Parathyroid adenoma (tissue), 2 donors: ENCODE results near the gene TULP4.
"Not testable (repeated sequence)": the region's sequence is repeated elsewhere in the genome, so short reads cannot be mapped to it uniquely, and the experiment has no call there.

Experiments
- H2AFZ ChIP-seq: fragments of 300-600 bp; sonication (generic); one replicate; pipeline ENCODE4 v1.7.0; 2017; ENCODE audit warnings: antibody characterized with exemption, mild to moderate bottlenecking
- H3K27ac ChIP-seq: fragments of 300-600 bp; sonication (generic); one replicate; pipeline ENCODE4 v1.7.0; 2017
- H3K27me3 ChIP-seq: fragments of 300-600 bp; sonication (generic); one replicate; pipeline ENCODE4 v1.7.0; 2017; ENCODE audit warnings: low read length; ENCODE audit not compliant: control insufficient read depth, insufficient read depth
- H3K36me3 ChIP-seq: fragments of 300-600 bp; sonication (generic); one replicate; pipeline ENCODE4 v1.7.0; 2017; ENCODE audit warnings: low read length; ENCODE audit not compliant: control insufficient read depth, insufficient read depth
- H3K4me1 ChIP-seq: fragments of 300-600 bp; sonication (generic); one replicate; pipeline ENCODE4 v1.7.0; 2017; ENCODE audit warnings: control low read depth
- H3K4me2 ChIP-seq: fragments of 300-600 bp; sonication (generic); one replicate; pipeline ENCODE4 v1.7.0; 2017; ENCODE audit warnings: low read length
- H3K4me3 ChIP-seq: fragments of 300-600 bp; sonication (generic); one replicate; pipeline ENCODE4 v1.7.0; 2017; ENCODE audit warnings: low read depth, low read length
- H3K79me2 ChIP-seq: fragments of 300-600 bp; sonication (generic); one replicate; pipeline ENCODE4 v1.7.0; 2017; ENCODE audit warnings: control low read depth
- H3K9ac ChIP-seq: fragments of 300-600 bp; sonication (generic); one replicate; pipeline ENCODE4 v1.7.0; 2017; ENCODE audit warnings: mild to moderate bottlenecking
- H3K9me3 ChIP-seq: fragments of 300-600 bp; sonication (generic); one replicate; pipeline ENCODE4 v1.7.0; 2017; ENCODE audit warnings: low read length; ENCODE audit not compliant: control insufficient read depth
- TF ChIP-seq, protein P1 (sequence below): fragments of 300-600 bp; sonication (generic); IDR thresholded peaks from one replicate; pipeline ENCODE4 v1.7.0; 2017; ENCODE audit warnings: antibody characterized with exemption, mild to moderate bottlenecking
- donor health status: primary hyperparathyroidism.

The TULP4 gene

DNA sequence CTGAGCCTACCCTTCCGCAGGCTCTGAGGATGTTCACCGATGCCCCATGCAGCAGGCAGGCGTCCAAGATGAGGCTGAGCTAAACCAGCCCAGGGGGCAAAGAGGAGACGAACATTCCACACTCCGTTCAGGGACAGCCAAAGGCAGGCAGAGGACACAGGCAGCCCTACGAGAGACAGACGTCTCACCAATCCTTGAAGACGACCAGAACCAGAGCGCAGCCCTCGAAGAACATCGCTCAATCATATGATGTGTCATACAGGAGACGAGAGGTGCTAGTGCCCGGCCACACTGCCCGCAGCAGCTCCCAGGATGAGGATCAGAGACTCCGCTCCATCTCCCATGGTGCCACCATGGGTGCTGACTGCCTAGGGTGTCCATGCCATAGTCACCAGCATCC, 212.0 kb downstream of the TULP4 start:
- no peaks in the 10 kb centered on the region for H3K36me3 ChIP-seq
- no peaks in the 10 kb centered on the region for H3K4me1 ChIP-seq
- H3K4me3 ChIP-seq, result no peak overlapping the region
- no peak overlapping the region for H3K27ac ChIP-seq
- no peak overlapping the region for H3K4me2 ChIP-seq
- H3K79me2 ChIP-seq, result no peaks in the 10 kb centered on the region
- H2AFZ ChIP-seq, result no peak overlapping the region
- H3K9ac ChIP-seq, result no peak overlapping the region
- H3K27me3 ChIP-seq, result no peaks in the 10 kb centered on the region
- TF ChIP-seq, protein P1, sequence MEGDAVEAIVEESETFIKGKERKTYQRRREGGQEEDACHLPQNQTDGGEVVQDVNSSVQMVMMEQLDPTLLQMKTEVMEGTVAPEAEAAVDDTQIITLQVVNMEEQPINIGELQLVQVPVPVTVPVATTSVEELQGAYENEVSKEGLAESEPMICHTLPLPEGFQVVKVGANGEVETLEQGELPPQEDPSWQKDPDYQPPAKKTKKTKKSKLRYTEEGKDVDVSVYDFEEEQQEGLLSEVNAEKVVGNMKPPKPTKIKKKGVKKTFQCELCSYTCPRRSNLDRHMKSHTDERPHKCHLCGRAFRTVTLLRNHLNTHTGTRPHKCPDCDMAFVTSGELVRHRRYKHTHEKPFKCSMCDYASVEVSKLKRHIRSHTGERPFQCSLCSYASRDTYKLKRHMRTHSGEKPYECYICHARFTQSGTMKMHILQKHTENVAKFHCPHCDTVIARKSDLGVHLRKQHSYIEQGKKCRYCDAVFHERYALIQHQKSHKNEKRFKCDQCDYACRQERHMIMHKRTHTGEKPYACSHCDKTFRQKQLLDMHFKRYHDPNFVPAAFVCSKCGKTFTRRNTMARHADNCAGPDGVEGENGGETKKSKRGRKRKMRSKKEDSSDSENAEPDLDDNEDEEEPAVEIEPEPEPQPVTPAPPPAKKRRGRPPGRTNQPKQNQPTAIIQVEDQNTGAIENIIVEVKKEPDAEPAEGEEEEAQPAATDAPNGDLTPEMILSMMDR, result no peak
- no peaks in the 10 kb centered on the region for H3K9me3 ChIP-seq

DNA sequence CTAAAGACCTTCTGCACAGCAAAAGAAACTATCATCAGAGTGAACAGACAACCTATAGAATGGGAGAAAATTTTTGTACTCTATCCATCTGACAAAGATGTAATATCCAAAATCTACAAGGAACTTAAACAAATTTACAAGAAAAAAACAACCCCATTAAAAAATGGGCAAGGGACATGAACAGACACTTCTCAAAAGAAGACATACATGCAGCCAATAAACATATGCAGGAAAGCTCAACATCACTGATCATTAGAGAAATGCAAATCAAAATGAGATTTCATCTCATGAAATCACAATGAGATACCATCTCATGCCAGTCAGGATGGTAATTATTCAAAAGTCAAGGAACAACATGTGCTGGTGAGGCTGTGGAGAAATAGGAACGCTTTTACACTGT, 215.6 kb downstream of the TULP4 start:
- H3K9me3 ChIP-seq, H3K4me3 ChIP-seq, H3K4me1 ChIP-seq, H3K9ac ChIP-seq, H3K4me2 ChIP-seq, H3K27ac ChIP-seq, H3K79me2 ChIP-seq, H3K36me3 ChIP-seq, H3K27me3 ChIP-seq, H2AFZ ChIP-seq: not testable (repeated sequence)

DNA sequence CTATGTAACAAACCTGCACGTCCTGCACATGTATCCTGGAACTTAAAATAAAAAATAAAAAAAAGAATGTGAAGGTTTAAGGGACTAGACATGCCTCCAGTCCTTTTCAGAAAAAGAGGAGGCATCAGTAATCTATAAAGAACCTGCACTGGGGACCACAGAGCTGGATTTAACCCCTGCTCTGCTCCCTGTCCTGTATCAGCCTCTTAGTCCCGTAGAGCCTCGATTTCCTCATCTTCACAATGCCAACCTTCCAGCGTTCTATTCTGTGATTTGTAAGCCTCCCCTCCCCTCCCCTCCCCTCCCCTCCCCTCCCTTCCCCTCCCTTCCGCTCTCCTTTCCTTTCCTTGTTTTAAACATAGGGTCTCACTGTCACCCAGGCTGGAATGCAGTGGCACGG, 216.6 kb downstream of the TULP4 start:
- Histone ChIP-seq H3K27me3 (no peaks in the 10 kb centered on the region), H3K9ac (no peak overlapping the region), H3K4me2 (no peak overlapping the region), H2AFZ (no peak overlapping the region), H3K9me3 (no peaks in the 10 kb centered on the region), H3K79me2 (no peaks in the 10 kb centered on the region), H3K4me3 (no peak overlapping the region), H3K27ac (no peak overlapping the region), H3K36me3 (no peaks in the 10 kb centered on the region), H3K4me1 (no peaks in the 10 kb centered on the region)
- TF ChIP-seq, protein P1, result no peak

DNA sequence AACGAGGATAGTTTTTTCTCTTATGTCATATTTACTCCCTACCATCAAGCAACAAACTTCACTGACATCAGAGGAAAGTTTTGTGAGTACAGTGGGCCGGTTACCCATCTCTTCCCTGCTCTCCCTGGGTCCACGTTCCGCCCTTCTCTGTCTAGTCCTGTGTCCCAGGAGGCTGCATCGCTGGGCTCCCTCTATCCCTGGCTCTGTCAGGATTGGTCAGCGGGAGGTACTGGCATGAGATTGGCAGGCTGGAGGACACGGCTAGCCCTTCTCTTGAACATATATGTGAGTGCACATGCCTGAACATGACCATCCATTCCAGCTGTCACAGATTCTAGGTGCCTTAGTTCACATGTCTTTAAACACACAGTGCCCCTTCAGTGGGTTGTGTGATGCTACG, 217.4 kb downstream of the TULP4 start:
- Histone ChIP-seq H3K27ac (no peak overlapping the region), H2AFZ (no peak overlapping the region), H3K9ac (no peak overlapping the region), H3K4me2 (no peak overlapping the region), H3K9me3 (no peaks in the 10 kb centered on the region), H3K36me3 (no peaks in the 10 kb centered on the region), H3K27me3 (no peaks in the 10 kb centered on the region), H3K79me2 (peaks cover 3% of the 10 kb centered on the region), H3K4me1 (no peaks in the 10 kb centered on the region), H3K4me3 (no peak overlapping the region)
- TF ChIP-seq, protein P1, result no peak

DNA sequence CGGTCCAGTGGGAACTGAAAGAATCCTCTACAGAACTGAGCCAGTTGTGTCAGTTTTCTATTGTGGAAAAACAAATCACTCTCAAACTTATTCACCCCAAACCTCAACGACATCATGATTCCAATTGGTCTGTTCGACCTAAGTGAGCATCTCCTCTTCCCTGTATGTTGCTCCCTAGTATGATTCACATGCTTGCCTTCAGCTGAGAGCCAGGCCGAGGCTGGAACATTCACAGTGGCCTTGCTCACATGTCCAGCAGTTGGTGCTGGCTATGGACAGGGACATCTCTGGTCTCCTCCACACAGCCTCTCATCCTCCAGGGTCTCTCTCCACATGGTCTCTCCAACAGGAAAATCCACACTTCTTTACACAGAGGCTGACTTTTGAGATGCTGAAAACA, 219.3 kb downstream of the TULP4 start:
- no peak overlapping the region for H3K4me3 ChIP-seq
- no peak overlapping the region for H3K4me2 ChIP-seq
- H3K27me3 ChIP-seq, result no peaks in the 10 kb centered on the region
- H3K9me3 ChIP-seq, result no peaks in the 10 kb centered on the region
- H3K9ac ChIP-seq, result no peak overlapping the region
- H3K36me3 ChIP-seq, result no peaks in the 10 kb centered on the region
- no peak overlapping the region for H2AFZ ChIP-seq
- H3K27ac ChIP-seq, result no peak overlapping the region
- H3K4me1 ChIP-seq, result peaks cover 5% of the 10 kb centered on the region
- TF ChIP-seq, protein P1, result no peak
- H3K79me2 ChIP-seq, result peaks cover 4% of the 10 kb centered on the region
